PC-9 (cell line): Measurements from ENCODE around the gene ARL11. TPM values are rescaled to one million over a fixed set of nuclear protein-coding genes. Genes with fewer than 3 reads are reported as not detected.
"Not testable (repeated sequence)": the region's sequence is repeated elsewhere in the genome, so short reads cannot be mapped to it uniquely, and the experiment has no call there.

Source experiments
- BruUV-seq: library from RNA; stranded (reverse); fragments of 400-500 nt; replicated peaks from 2 replicates; lab custom pipeline; 2021; lab: Mats Ljungman, UMichigan
- CTCF ChIA-PET: fragments of 300-600 bp; sonication (Branson Sonifier 250); formaldehyde crosslinking; loops from one replicate; lab custom pipeline; 2022; ENCODE audit warnings: antibody characterized with exemption; lab: Charles Lee
- POLR2A ChIA-PET: fragments of 300-600 bp; sonication (Branson Sonifier 250); formaldehyde crosslinking; loops from one replicate; lab custom pipeline; 2022; ENCODE audit warnings: antibody characterized with exemption; ENCODE audit not compliant: unreplicated experiment; lab: Charles Lee
- DNase-seq, 2 experiments: peaks; one replicate each; pipeline versions ENCODE4 v3.0.0 to v3.0.0-alpha.2; 2015 to 2022; ENCODE audit warnings: mixed read lengths in 1 of 2
- H2AFZ ChIP-seq: fragments of 200-600 bp; sonication (generic); 2 replicates; pipeline ENCODE4 v1.8.1; 2017; ENCODE audit warnings: antibody characterized with exemption
- H3F3A ChIP-seq: fragments of 200-600 bp; sonication (generic); 2 replicates; pipeline ENCODE4 v1.8.1; 2017; ENCODE audit warnings: antibody characterized with exemption, mild to moderate bottlenecking, low read depth; ENCODE audit not compliant: insufficient read depth
- H3K27ac ChIP-seq: fragments of 200-600 bp; sonication (generic); 2 replicates; pipeline ENCODE4 v1.6.1; 2016; ENCODE audit warnings: mixed run types
- H3K27me3 ChIP-seq: fragments of 200-600 bp; sonication (generic); 2 replicates; pipeline ENCODE4 v1.6.1; 2016; ENCODE audit warnings: low read depth, mixed run types; ENCODE audit not compliant: insufficient read depth
- H3K36me3 ChIP-seq: fragments of 200-600 bp; sonication (generic); 2 replicates; pipeline ENCODE4 v1.6.1; 2016; ENCODE audit warnings: low read depth, mixed run types
- H3K4me1 ChIP-seq: fragments of 200-600 bp; sonication (generic); replicated peaks from 2 replicates; pipeline ENCODE4 v1.6.1; 2016; ENCODE audit warnings: mixed run types; ENCODE audit not compliant: insufficient read depth
- H3K4me2 ChIP-seq: fragments of 200-600 bp; sonication (generic); 2 replicates; pipeline ENCODE4 v1.6.1; 2017; ENCODE audit warnings: mixed run types
- H3K4me3 ChIP-seq: fragments of 200-600 bp; sonication (generic); 2 replicates; pipeline ENCODE4 v1.6.1; 2016; ENCODE audit warnings: mixed run types
- H3K79me2 ChIP-seq: fragments of 200-600 bp; sonication (generic); 2 replicates; pipeline ENCODE4 v1.6.1; 2017; ENCODE audit warnings: low read depth, mixed run types
- H3K9me2 ChIP-seq: fragments of 200-600 bp; sonication (generic); 2 replicates; pipeline ENCODE4 v1.8.1; 2017; ENCODE audit warnings: mild to moderate bottlenecking; ENCODE audit not compliant: insufficient read depth
- H3K9me3 ChIP-seq: fragments of 200-600 bp; sonication (generic); 2 replicates; pipeline ENCODE4 v1.8.1; 2016; ENCODE audit warnings: low read depth; ENCODE audit not compliant: insufficient read depth
- H4K20me1 ChIP-seq: fragments of 200-600 bp; sonication (generic); 2 replicates; pipeline ENCODE4 v1.8.1; 2017; ENCODE audit not compliant: insufficient read depth
- CTCF ChIP-seq: fragments of 200-600 bp; sonication (generic); conservative IDR thresholded peaks from 2 replicates; pipeline ENCODE4 v1.6.1; 2017; ENCODE audit warnings: mixed run types, antibody characterized with exemption, mild to moderate bottlenecking, moderate library complexity
- EZH2 ChIP-seq: fragments of 200-600 bp; sonication (generic); IDR thresholded peaks from 2 replicates; pipeline ENCODE4 v1.8.0; 2017; ENCODE audit warnings: antibody characterized with exemption, low read depth
- intact Hi-C: fragments of 100-400 bp; cut with micrococcal nuclease; formaldehyde crosslinking; loops from one replicate; pipeline ENCODE4 v1.10.0; 2022; ENCODE audit not compliant: unreplicated experiment
- total RNA-seq: library from RNA; stranded (reverse); gene quantifications from 2 replicates; pipeline ENCODE4 v1.2.3, GENCODE V29; 2021

Gene ARL11
- total RNA-seq, 1 experiment from 2014 or later, result 3.7 TPM

GRCh38 chr13:49608651-49609331 lies 19.5 kb upstream of the ARL11 start:
- no peak overlapping the region for H3K4me3 ChIP-seq
- no peak for TF ChIP-seq CTCF
- TF ChIP-seq EZH2, result no peak
- H2AFZ ChIP-seq, result no peak overlapping the region
- no peaks in the 10 kb centered on the region for H3K79me2 ChIP-seq
- POLR2A ChIA-PET, result interaction anchor here (0.6 kb wide), 2 partner anchors 83 to 389 kb away, joined by 4 to 6 read pairs; partner anchors contain the start of gene EBPL
- intact Hi-C loops, result loop anchor here (10.0 kb wide), 1 partner anchor 504 kb away; no protein-coding TSS in a partner anchor
- H3K4me2 ChIP-seq, result no peak overlapping the region
- no peaks in the 10 kb centered on the region for H3K36me3 ChIP-seq
- no peaks in the 10 kb centered on the region for H3K4me1 ChIP-seq
- H3K9me2 ChIP-seq, result no peaks in the 10 kb centered on the region
- no peak overlapping the region for H3K27ac ChIP-seq
- H3K9me3 ChIP-seq, result no peaks in the 10 kb centered on the region
- DNase-seq, result no peak
- BruUV-seq, result no TSS peak
- CTCF ChIA-PET, result interaction anchor here (0.7 to 1.3 kb wide), 2 partner anchors 325 to 509 kb away, joined by 3 to 5 read pairs; no protein-coding TSS in a partner anchor
- H3F3A ChIP-seq, result no peaks in the 10 kb centered on the region; the same call in 1 of the 2 replicates
- no peaks in the 10 kb centered on the region for H3K27me3 ChIP-seq
- H4K20me1 ChIP-seq, result no peaks in the 10 kb centered on the region

- H3K27ac ChIP-seq, result no peak overlapping the region
- no peaks in the 10 kb centered on the region for H3K79me2 ChIP-seq
- no peaks in the 10 kb centered on the region; the same call in 1 of the 2 replicates for H3F3A ChIP-seq
- H3K36me3 ChIP-seq, result no peaks in the 10 kb centered on the region
- TF ChIP-seq CTCF, result no peak
- no peak for TF ChIP-seq EZH2
- no peaks in the 10 kb centered on the region for H3K4me1 ChIP-seq
- no peaks in the 10 kb centered on the region for H4K20me1 ChIP-seq
- H3K9me3 ChIP-seq, result no peaks in the 10 kb centered on the region
- no peak overlapping the region for H2AFZ ChIP-seq
- CTCF ChIA-PET, result no interaction called here
- no peaks in the 10 kb centered on the region for H3K27me3 ChIP-seq
- BruUV-seq, result no TSS peak
- POLR2A ChIA-PET, result no interaction called here
- no peak overlapping the region for H3K4me2 ChIP-seq
- intact Hi-C loops, result no loop called here
- no peak overlapping the region for H3K4me3 ChIP-seq
- DNase-seq, result no peak
- H3K9me2 ChIP-seq, result no peaks in the 10 kb centered on the region
Observed at GRCh38 chr13:49610176-49610575, 18.1 kb upstream of the ARL11 start.

GRCh38 chr13:49612042-49612441 lies 16.3 kb upstream of the ARL11 start:
- CTCF ChIA-PET, intact Hi-C loops, BruUV-seq: not testable (repeated sequence)

More at GRCh38 chr13:49612042-49612441, 16.3 kb upstream of the ARL11 start:
- H2AFZ ChIP-seq, H4K20me1 ChIP-seq, H3K9me2 ChIP-seq, H3K4me2 ChIP-seq, H3K4me3 ChIP-seq, POLR2A ChIA-PET, DNase-seq, H3K79me2 ChIP-seq, H3K9me3 ChIP-seq, H3K36me3 ChIP-seq, H3K27me3 ChIP-seq, H3K4me1 ChIP-seq, H3F3A ChIP-seq, H3K27ac ChIP-seq: not testable (repeated sequence)
